Neural cell (in vitro differentiated cells): ENCODE data around the gene PPP1R27. TPM values are rescaled to one million over a fixed set of nuclear protein-coding genes. Genes with fewer than 3 reads are reported as not detected.

Experiments
- H2AFZ ChIP-seq: fragments of 200-600, 300-800 bp; sonication (generic), shearing (Covaris generic); 2 replicates; pipeline ENCODE4 v1.6.0; 2014; ENCODE audit warnings: low read depth, mild to moderate bottlenecking, antibody characterized with exemption, low read length, moderate library complexity
- H3F3A ChIP-seq: fragments of 200-600 bp; shearing (Covaris generic); 2 replicates; pipeline ENCODE4 v1.6.1; 2016; ENCODE audit warnings: mild to moderate bottlenecking, moderate library complexity, mixed read lengths, antibody characterized with exemption, low read length; ENCODE audit not compliant: insufficient read depth, poor library complexity, severe bottlenecking
- H3K27ac ChIP-seq: fragments of 200-600, 300-800 bp; sonication (generic), shearing (Covaris generic); 2 replicates; pipeline ENCODE4 v1.5.1; 2014; ENCODE audit warnings: mild to moderate bottlenecking, low read length, moderate library complexity
- H3K27me3 ChIP-seq: fragments of 300-800, 200-600 bp; sonication (generic), shearing (Covaris generic); 2 replicates; pipeline ENCODE4 v1.6.0; 2014; ENCODE audit warnings: mild to moderate bottlenecking, low read depth, low read length, moderate library complexity; ENCODE audit not compliant: insufficient read depth
- H3K36me3 ChIP-seq: fragments of 300-800, 200-600 bp; sonication (generic), shearing (Covaris generic); 2 replicates; pipeline ENCODE4 v1.5.1; 2014; ENCODE audit warnings: mild to moderate bottlenecking, antibody characterized with exemption, low read length, moderate library complexity; ENCODE audit not compliant: insufficient read depth
- H3K4me2 ChIP-seq: fragments of 300-800, 200-600 bp; sonication (generic), shearing (Covaris generic); 2 replicates; pipeline ENCODE4 v1.6.0; 2014; ENCODE audit warnings: mild to moderate bottlenecking, low read length
- H3K4me3 ChIP-seq: fragments of 300-800, 200-600 bp; sonication (generic), shearing (Covaris generic); 2 replicates; pipeline ENCODE4 v1.5.1; 2014; ENCODE audit warnings: mild to moderate bottlenecking, low read length, moderate library complexity
- H3K79me2 ChIP-seq: fragments of 200-600 bp; shearing (Covaris generic); replicated peaks from 2 replicates; pipeline ENCODE4 v1.6.0; 2014; ENCODE audit warnings: mild to moderate bottlenecking, low read length, moderate library complexity; ENCODE audit not compliant: insufficient read depth
- H3K9ac ChIP-seq: fragments of 300-800, 200-600 bp; sonication (generic), shearing (Covaris generic); 2 replicates; pipeline ENCODE4 v1.6.1; 2016; ENCODE audit warnings: mild to moderate bottlenecking, low read length, mixed read lengths
- H3K9me2 ChIP-seq: fragments of 200-600 bp; shearing (Covaris generic); 2 replicates; pipeline ENCODE4 v1.6.1; 2016; ENCODE audit warnings: mild to moderate bottlenecking, low read length, mixed read lengths; ENCODE audit not compliant: insufficient read depth
- H3K9me3 ChIP-seq: fragments of 200-600, 300-800 bp; sonication (generic), shearing (Covaris generic); 2 replicates; pipeline ENCODE4 v1.6.1; 2016; ENCODE audit warnings: mild to moderate bottlenecking, mixed run types, low read length, moderate library complexity, mixed read lengths
- H4K20me1 ChIP-seq: fragments of 200-600 bp; shearing (Covaris generic); 2 replicates; pipeline ENCODE4 v1.6.1; 2016; ENCODE audit warnings: mild to moderate bottlenecking, mixed run types; ENCODE audit not compliant: insufficient read depth
- CTCF ChIP-seq: fragments of 450-650 bp; IDR thresholded peaks from 2 replicates; pipeline ENCODE4 v1.5.1; 2014; ENCODE audit warnings: antibody characterized with exemption, mild to moderate bottlenecking, moderate library complexity; ENCODE audit not compliant: poor library complexity, severe bottlenecking
- EP300 ChIP-seq: fragments of 450-650 bp; conservative IDR thresholded peaks from 2 replicates; pipeline ENCODE4 v1.6.1; 2014; ENCODE audit warnings: antibody characterized with exemption, mild to moderate bottlenecking, moderate library complexity; ENCODE audit not compliant: poor library complexity, severe bottlenecking
- EZH2 ChIP-seq: fragments of 200-600, 300-800 bp; shearing (Covaris generic), sonication (generic); IDR thresholded peaks from 2 replicates; pipeline ENCODE4 v1.6.1; 2014; ENCODE audit warnings: antibody characterized with exemption, low read length, borderline replicate concordance, mild to moderate bottlenecking; ENCODE audit not compliant: insufficient read depth, poor library complexity, severe bottlenecking
- MXI1 ChIP-seq: fragments of 450-650 bp; conservative IDR thresholded peaks from 2 replicates; pipeline ENCODE4 v1.6.1; 2014; ENCODE audit warnings: antibody characterized with exemption, mild to moderate bottlenecking; ENCODE audit not compliant: poor library complexity, severe bottlenecking
- POLR2AphosphoS5 ChIP-seq: IDR thresholded peaks from 2 replicates; pipeline ENCODE4 v1.6.1; 2012
- REST ChIP-seq: IDR thresholded peaks from 2 replicates; pipeline ENCODE4 v1.6.1; 2012; ENCODE audit warnings: borderline replicate concordance
- TAF1 ChIP-seq: IDR thresholded peaks from 2 replicates; pipeline ENCODE4 v1.6.1; 2012; ENCODE audit warnings: low read depth
- polyA plus RNA-seq: library from polyadenylated mRNA; depleted of rRNA; stranded (reverse); fragments of >200 nt; gene quantifications from 2 replicates; pipeline ENCODE4 v1.2.3, GENCODE V29; 2014

The PPP1R27 gene
- polyA plus RNA-seq, 1 donor from 2014 or later, result not detected

- no peaks in the 10 kb centered on the region for H3K9me3 ChIP-seq
- H3K4me3 ChIP-seq, result no peak overlapping the region
- H3K27me3 ChIP-seq, result no peaks in the 10 kb centered on the region
- peaks cover 4% of the 10 kb centered on the region for H3K36me3 ChIP-seq
- H3K9ac ChIP-seq, result no peak overlapping the region
- H3K79me2 ChIP-seq, result peaks cover 21% of the 10 kb centered on the region
- no peak overlapping the region for H3K27ac ChIP-seq
- H3F3A ChIP-seq, result no peaks in the 10 kb centered on the region
- no peak for TF ChIP-seq CTCF
- TF ChIP-seq POLR2AphosphoS5, result no peak
- no peak for TF ChIP-seq REST
- H3K4me2 ChIP-seq, result no peak overlapping the region
- H4K20me1 ChIP-seq, result no peaks in the 10 kb centered on the region
- H2AFZ ChIP-seq, result no peak overlapping the region
- H3K9me2 ChIP-seq, result no peaks in the 10 kb centered on the region
Observed at GRCh38 chr17:81854974-81855774, 20.3 kb upstream of the PPP1R27 start.

- Histone ChIP-seq H3F3A (no peaks in the 10 kb centered on the region), H4K20me1 (no peaks in the 10 kb centered on the region), H3K79me2 (no peaks in the 10 kb centered on the region), H3K4me2 (no peak overlapping the region), H3K27me3 (no peaks in the 10 kb centered on the region), H3K4me3 (no peak overlapping the region), H3K9me3 (no peaks in the 10 kb centered on the region), H3K9me2 (no peaks in the 10 kb centered on the region), H3K27ac (no peak overlapping the region), H3K36me3 (peaks cover 4% of the 10 kb centered on the region), H3K9ac (no peak overlapping the region), H2AFZ (no peak overlapping the region)
- no peak for TF ChIP-seq TAF1
- no peak for TF ChIP-seq MXI1
Observed at GRCh38 chr17:81852237-81852636, 17.4 kb upstream of the PPP1R27 start.

GRCh38 chr17:81851423-81851822 lies 16.6 kb upstream of the PPP1R27 start:
- no peak overlapping the region for H3K4me3 ChIP-seq
- no peaks in the 10 kb centered on the region for H3K9me2 ChIP-seq
- peaks cover 4% of the 10 kb centered on the region for H3K36me3 ChIP-seq
- no peaks in the 10 kb centered on the region for H3F3A ChIP-seq
- H4K20me1 ChIP-seq, result no peaks in the 10 kb centered on the region
- no peak overlapping the region for H3K4me2 ChIP-seq
- no peak overlapping the region for H2AFZ ChIP-seq
- no peak overlapping the region for H3K9ac ChIP-seq
- no peaks in the 10 kb centered on the region for H3K9me3 ChIP-seq
- no peak overlapping the region for H3K27ac ChIP-seq
- H3K27me3 ChIP-seq, result no peaks in the 10 kb centered on the region
- TF ChIP-seq POLR2AphosphoS5 (no peak), EZH2 (no peak), EP300 (no peak), REST (no peak), TAF1 (no peak), MXI1 (no peak), CTCF (no peak)
- no peaks in the 10 kb centered on the region for H3K79me2 ChIP-seq
